CD14-positive monocyte (primary cell): ENCODE measurements around the gene PCED1B. TPM values are rescaled to one million over a fixed set of nuclear protein-coding genes. Genes with fewer than 3 reads are reported as not detected.

Experiments used
- DNase-seq, 3 donors: peaks; one replicate each; pipeline ENCODE4 v3.0.0-alpha.2; 2011 to 2022
- H2AFZ ChIP-seq: 2 replicates; pipeline ENCODE4 v1.6.0; 2012; ENCODE audit warnings: mild to moderate bottlenecking, low read depth, low read length, inconsistent platforms; ENCODE audit not compliant: insufficient read depth, poor library complexity, severe bottlenecking
- H3K27ac ChIP-seq, 2 donors: 1 replicate in 1 of 2; 2 replicates in 1 of 2; pipeline ENCODE4 v1.5.1; 2012 to 2013; ENCODE audit warnings: low read length in 2 of 2, control low read depth in 1 of 2, inconsistent platforms in 1 of 2, low read depth in 1 of 2, mild to moderate bottlenecking in 1 of 2
- H3K27me3 ChIP-seq, 2 donors: one replicate each; pipeline versions ENCODE4 v1.6.0 to v1.6.1; 2011 to 2013; ENCODE audit warnings: low read length in 2 of 2; ENCODE audit not compliant: control insufficient read depth in 2 of 2, insufficient read depth in 2 of 2
- H3K36me3 ChIP-seq, 2 donors: replicated peaks in 1 of 2; 1 replicate in 1 of 2; 2 replicates in 1 of 2; pipeline versions ENCODE4 v1.5.1 to v1.6.1; 2012 to 2013; ENCODE audit warnings: low read length in 2 of 2, control low read depth in 1 of 2, inconsistent platforms in 1 of 2, mild to moderate bottlenecking in 1 of 2; ENCODE audit not compliant: insufficient read depth in 2 of 2, control insufficient read depth in 1 of 2
- H3K4me1 ChIP-seq, 2 donors: 1 replicate in 1 of 2; 2 replicates in 1 of 2; pipeline versions ENCODE4 v1.5.1 to v1.6.1; 2012 to 2013; ENCODE audit warnings: low read length in 2 of 2, control low read depth in 1 of 2, inconsistent platforms in 1 of 2, mild to moderate bottlenecking in 1 of 2, moderate library complexity in 1 of 2; ENCODE audit not compliant: insufficient read depth in 2 of 2, control insufficient read depth in 1 of 2
- H3K4me2 ChIP-seq: replicated peaks from 2 replicates; pipeline ENCODE3; 2012; ENCODE audit warnings: low read length, moderate library complexity, mild to moderate bottlenecking; ENCODE audit not compliant: poor library complexity, severe bottlenecking; ENCODE audit errors: extremely low read depth
- H3K4me3 ChIP-seq, 3 experiments: fragments of 200-600 bp in 1 of 3; sonication (generic) in 1 of 3; replicated peaks in 1 of 3; 1 replicate in 2 of 3; 2 replicates in 1 of 3; pipeline ENCODE4 v1.5.1; 2011 to 2013; ENCODE audit warnings: low read length in 3 of 3, mild to moderate bottlenecking in 3 of 3, control low read depth in 2 of 3, low read depth in 2 of 3, inconsistent platforms in 1 of 3, moderate library complexity in 1 of 3
- H3K79me2 ChIP-seq: 2 replicates; pipeline ENCODE4 v1.6.0; 2012; ENCODE audit warnings: mild to moderate bottlenecking, control low read depth, inconsistent platforms, low read length, moderate library complexity; ENCODE audit not compliant: insufficient read depth
- H3K9ac ChIP-seq: 2 replicates; pipeline ENCODE4 v1.6.0; 2017; ENCODE audit warnings: low read length, mild to moderate bottlenecking; ENCODE audit not compliant: insufficient read depth, poor library complexity, severe bottlenecking
- H3K9me3 ChIP-seq, 2 donors: replicated peaks in 1 of 2; 1 replicate in 1 of 2; 2 replicates in 1 of 2; pipeline versions ENCODE4 v1.5.1 to v1.6.1; 2012 to 2013; ENCODE audit warnings: low read length in 2 of 2, control low read depth in 1 of 2; ENCODE audit not compliant: control insufficient read depth in 1 of 2, insufficient read depth in 1 of 2
- H4K20me1 ChIP-seq: 2 replicates; pipeline ENCODE4 v1.6.0; 2012; ENCODE audit warnings: mild to moderate bottlenecking, low read length, control low read depth, moderate library complexity; ENCODE audit not compliant: insufficient read depth
- H3K27ac Mint-ChIP-seq, 7 donors: one replicate each; pipeline ENCODE4 v1.8.0; 2020; ENCODE audit warnings: mild to moderate bottlenecking in 7 of 7, mixed read lengths in 7 of 7, moderate library complexity in 6 of 7, inconsistent platforms in 2 of 7
- H3K27me3 Mint-ChIP-seq, 3 donors: one replicate each; pipeline ENCODE4 v1.8.0; 2021 to 2022; ENCODE audit warnings: low read depth in 3 of 3, mild to moderate bottlenecking in 3 of 3, mixed read lengths in 3 of 3, moderate library complexity in 3 of 3, inconsistent platforms in 1 of 3
- H3K36me3 Mint-ChIP-seq, 2 donors: one replicate each; pipeline ENCODE4 v1.8.0; 2020; ENCODE audit warnings: mixed read lengths in 2 of 2, inconsistent platforms in 1 of 2, mild to moderate bottlenecking in 1 of 2
- H3K4me1 Mint-ChIP-seq: one replicate; pipeline ENCODE4 v1.8.0; 2020; ENCODE audit warnings: mild to moderate bottlenecking, mixed read lengths
- H3K4me3 Mint-ChIP-seq, 2 donors: one replicate each; pipeline ENCODE4 v1.8.0; 2020; ENCODE audit warnings: mild to moderate bottlenecking in 2 of 2, mixed read lengths in 2 of 2, moderate library complexity in 1 of 2
- H3K9me3 Mint-ChIP-seq, 7 donors: one replicate each; pipeline ENCODE4 v1.8.0; 2020 to 2022; ENCODE audit warnings: mixed read lengths in 7 of 7, mild to moderate bottlenecking in 6 of 7, moderate library complexity in 6 of 7, inconsistent platforms in 2 of 7
- whole genome bisulfite sequencing: methylation state at CpG from one replicate; pipeline ENCODE4 v1.1.5; 2013; ENCODE audit warnings: missing lambda C conversion rate; ENCODE audit not compliant: insufficient coverage; 5-methylcytosine and 5-hydroxymethylcytosine counted together
- intact Hi-C, 2 donors: fragments of 100-400 bp; cut with micrococcal nuclease; formaldehyde crosslinking; loops; one replicate each; pipeline versions ENCODE4 v1.15.0 to v1.15.1; 2023
- polyA plus RNA-seq, 3 donors: library from polyadenylated mRNA; depleted of rRNA in 1 of 3; unstranded in 2 of 3; stranded (reverse) in 1 of 3; fragments of 300-500 nt in 2 of 3; fragments of >200 nt in 1 of 3; fragmentation: Illumina TruSeq in 2 of 3; gene quantifications; 1 replicate in 2 of 3; 2 replicates in 1 of 3; pipeline ENCODE4 v1.2.3, GENCODE V29; 2012 to 2021
- TF ChIP-seq, protein P1 (sequence below): fragments of 200-600 bp; IDR thresholded peaks from one replicate; pipeline ENCODE4 v1.8.0; 2022; ENCODE audit warnings: antibody characterized with exemption, mild to moderate bottlenecking

PCED1B gene
- polyA plus RNA-seq, 3 donors: 0.10 to 0.65 TPM; not detected in 1

DNA sequence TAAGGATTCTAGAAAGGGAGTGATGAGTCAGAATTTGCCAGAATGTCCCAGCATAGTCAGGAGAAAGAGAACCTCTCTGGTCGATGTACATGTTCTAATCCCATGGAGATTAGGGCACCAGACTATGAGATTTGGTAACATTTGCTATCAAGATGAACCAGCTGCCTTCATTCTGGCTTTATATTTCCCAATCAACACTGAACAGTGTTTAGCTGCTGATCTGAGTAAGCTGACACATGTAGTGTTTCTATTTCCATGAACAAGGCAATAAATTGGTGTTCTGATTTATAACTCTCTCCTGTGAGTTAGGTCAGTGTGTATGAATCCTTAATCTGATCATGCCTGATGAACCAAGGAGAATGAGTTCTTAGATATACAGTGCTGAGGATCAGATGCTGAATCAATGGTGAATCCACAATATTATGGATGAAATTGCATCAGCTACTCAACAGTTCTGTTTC, 158.4 kb downstream of the PCED1B start:
- H3K4me1 Mint-ChIP-seq: peaks cover 4% of the 10 kb centered on the region
- TF ChIP-seq, protein P1, sequence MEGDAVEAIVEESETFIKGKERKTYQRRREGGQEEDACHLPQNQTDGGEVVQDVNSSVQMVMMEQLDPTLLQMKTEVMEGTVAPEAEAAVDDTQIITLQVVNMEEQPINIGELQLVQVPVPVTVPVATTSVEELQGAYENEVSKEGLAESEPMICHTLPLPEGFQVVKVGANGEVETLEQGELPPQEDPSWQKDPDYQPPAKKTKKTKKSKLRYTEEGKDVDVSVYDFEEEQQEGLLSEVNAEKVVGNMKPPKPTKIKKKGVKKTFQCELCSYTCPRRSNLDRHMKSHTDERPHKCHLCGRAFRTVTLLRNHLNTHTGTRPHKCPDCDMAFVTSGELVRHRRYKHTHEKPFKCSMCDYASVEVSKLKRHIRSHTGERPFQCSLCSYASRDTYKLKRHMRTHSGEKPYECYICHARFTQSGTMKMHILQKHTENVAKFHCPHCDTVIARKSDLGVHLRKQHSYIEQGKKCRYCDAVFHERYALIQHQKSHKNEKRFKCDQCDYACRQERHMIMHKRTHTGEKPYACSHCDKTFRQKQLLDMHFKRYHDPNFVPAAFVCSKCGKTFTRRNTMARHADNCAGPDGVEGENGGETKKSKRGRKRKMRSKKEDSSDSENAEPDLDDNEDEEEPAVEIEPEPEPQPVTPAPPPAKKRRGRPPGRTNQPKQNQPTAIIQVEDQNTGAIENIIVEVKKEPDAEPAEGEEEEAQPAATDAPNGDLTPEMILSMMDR: no peak
- intact Hi-C loops: no loop called here

GRCh38 chr12:47238669-47239114, 159.3 kb downstream of the PCED1B start:
- Histone ChIP-seq H3K9ac (no peak overlapping the region), H3K79me2 (no peaks in the 10 kb centered on the region), H2AFZ (no peak overlapping the region), H4K20me1 (no peaks in the 10 kb centered on the region), H3K4me2 (no peak overlapping the region), H3K4me3 (no peak overlapping the region), H3K27me3 (no peaks in the 10 kb centered on the region), H3K4me1 (no peaks in the 10 kb centered on the region), H3K27ac (no peak overlapping the region), H3K36me3 (no peaks in the 10 kb centered on the region), H3K9me3 (peaks cover 13 to 20% of the 10 kb centered on the region in 2 donors)
- peaks cover 11 to 14% of the 10 kb centered on the region in 2 donors for H3K36me3 Mint-ChIP-seq
- H3K27me3 Mint-ChIP-seq: peaks cover 0 to 3% (median 2%) of the 10 kb centered on the region in 3 donors
- peaks cover 4% of the 10 kb centered on the region for H3K4me1 Mint-ChIP-seq
- H3K9me3 Mint-ChIP-seq: peaks cover 2 to 20% (median 13%) of the 10 kb centered on the region in 7 donors
- intact Hi-C loops: no loop called here
- H3K27ac Mint-ChIP-seq: no peak overlapping the region
- TF ChIP-seq, protein P1: no peak
- no peak overlapping the region for H3K4me3 Mint-ChIP-seq
- DNase-seq: no peak

More for the DNA sequence above, 158.4 kb downstream of the PCED1B start:
- Histone ChIP-seq H3K9ac (no peak overlapping the region), H2AFZ (no peak overlapping the region), H3K4me2 (no peak overlapping the region), H3K4me1 (no peaks in the 10 kb centered on the region), H4K20me1 (no peaks in the 10 kb centered on the region), H3K4me3 (no peak overlapping the region), H3K79me2 (no peaks in the 10 kb centered on the region), H3K27me3 (no peaks in the 10 kb centered on the region), H3K36me3 (no peaks in the 10 kb centered on the region), H3K9me3 (peaks cover 13 to 20% of the 10 kb centered on the region in 2 donors), H3K27ac (no peak overlapping the region)
- Mint-ChIP-seq H3K4me3 (no peak overlapping the region), H3K36me3 (peaks cover 11 to 14% of the 10 kb centered on the region in 2 donors), H3K27ac (no peak overlapping the region), H3K9me3 (peaks cover 2 to 25% (median 14%) of the 10 kb centered on the region in 7 donors), H3K27me3 (peaks cover 0 to 3% (median 2%) of the 10 kb centered on the region in 3 donors)
- WGBS: no CpG with 5 or more reads among the region's 1 CpG
- no peak for DNase-seq
